ENCODE results near the gene MARS1. TPM values are rescaled to one million over a fixed set of nuclear protein-coding genes. Genes with fewer than 3 reads are reported as not detected.

The MARS1 gene
- total RNA-seq, 4 donors from 2014 or later, result 55.2 to 173 (median 97.8) TPM

GRCh38 chr12:57531836-57532235 is 44.0 kb downstream of the MARS1 start:
- Histone ChIP-seq H3K27ac (peak overlapping the region in 1 of 3 donors; percentile 18), H3K9me3 (no peaks in the 10 kb centered on the region), H3K27me3 (no peaks in the 10 kb centered on the region), H3K36me3 (peaks cover 70 to 75% of the 10 kb centered on the region in 2 donors), H3K4me1 (peaks cover 19 to 25% of the 10 kb centered on the region in 2 donors), H3K4me3 (replicated peaks in 1 of 3) (no peak overlapping the region)
- WGBS, 2 donors, result 93 to 100% methylated on average over 1 of the region's 1 CpG
- DNase-seq, result no peak
- no peak for TF ChIP-seq CTCF (IDR thresholded peaks at IDR 0.05)
- TF ChIP-seq POLR2A (IDR thresholded peaks at IDR 0.05), result no peak
- intact Hi-C loops (cut with DNase I), result no loop called here

GRCh38 chr12:57533108-57533507 is 45.2 kb downstream of the MARS1 start:
- Histone ChIP-seq H3K4me3 (replicated peaks in 1 of 3) (no peak overlapping the region), H3K9me3 (no peaks in the 10 kb centered on the region), H3K27ac (no peak overlapping the region), H3K27me3 (no peaks in the 10 kb centered on the region), H3K36me3 (peaks cover 59 to 71% of the 10 kb centered on the region in 2 donors), H3K4me1 (peaks cover 19 to 25% of the 10 kb centered on the region in 2 donors)
- WGBS, 2 donors, result 91% methylated on average over 8 of the region's 8 CpGs
- intact Hi-C loops (cut with DNase I), result no loop called here
- TF ChIP-seq CTCF (IDR thresholded peaks at IDR 0.05), result no peak
- TF ChIP-seq POLR2A (IDR thresholded peaks at IDR 0.05), result no peak
- DNase-seq, result no peak

GRCh38 chr12:57534250-57534649 is 46.4 kb downstream of the MARS1 start:
- H3K4me3 ChIP-seq (replicated peaks in 1 of 3), result no peak overlapping the region
- H3K27me3 ChIP-seq, result no peaks in the 10 kb centered on the region
- intact Hi-C loops (cut with DNase I), result no loop called here
- H3K36me3 ChIP-seq, result peaks cover 52 to 66% of the 10 kb centered on the region in 2 donors
- TF ChIP-seq CTCF (IDR thresholded peaks at IDR 0.05) (no peak), POLR2A (IDR thresholded peaks at IDR 0.05) (no peak)
- WGBS, 2 donors, result 91 to 92% methylated on average over 5 of the region's 5 CpGs
- H3K27ac ChIP-seq, result no peak overlapping the region
- DNase-seq, result no peak
- H3K4me1 ChIP-seq, result peaks cover 19 to 25% of the 10 kb centered on the region in 2 donors
- no peaks in the 10 kb centered on the region for H3K9me3 ChIP-seq

- no peaks in the 10 kb centered on the region for H3K9me3 ChIP-seq
- H3K4me1 ChIP-seq, result peaks cover 19 to 25% of the 10 kb centered on the region in 2 donors
- no peak for DNase-seq
- H3K4me3 ChIP-seq (replicated peaks in 1 of 3), result no peak overlapping the region
- WGBS, 2 donors, result 85 to 94% methylated on average over 3 of the region's 3 CpGs
- TF ChIP-seq CTCF (IDR thresholded peaks at IDR 0.05) (no peak), POLR2A (IDR thresholded peaks at IDR 0.05) (no peak)
- H3K27me3 ChIP-seq, result no peaks in the 10 kb centered on the region
- intact Hi-C loops (cut with DNase I), result no loop called here
- no peak overlapping the region for H3K27ac ChIP-seq
- peaks cover 46 to 59% of the 10 kb centered on the region in 2 donors for H3K36me3 ChIP-seq
Measured at GRCh38 chr12:57534991-57535543, 47.2 kb downstream of the MARS1 start.

- no peak for TF ChIP-seq CTCF (IDR thresholded peaks at IDR 0.05)
Measured at GRCh38 chr12:57535764-57536596, 48.1 kb downstream of the MARS1 start.

More at GRCh38 chr12:57535764-57536596, 48.1 kb downstream of the MARS1 start:
- 87 to 94% methylated on average over 6 of the region's 6 CpGs for WGBS, 2 donors
- Histone ChIP-seq H3K9me3 (no peaks in the 10 kb centered on the region), H3K27me3 (no peaks in the 10 kb centered on the region), H3K4me3 (replicated peaks in 1 of 3) (no peak overlapping the region), H3K27ac (no peak overlapping the region), H3K4me1 (peaks cover 10 to 16% of the 10 kb centered on the region in 2 donors), H3K36me3 (peaks cover 41 to 52% of the 10 kb centered on the region in 2 donors)
- intact Hi-C loops (cut with DNase I), result no loop called here
- no peak for DNase-seq
